Neuronal stem cell (in vitro differentiated cells): ENCODE measurements around the gene PPP2R2B.

ENCODE experiments used
- DNase-seq: peaks from one replicate; pipeline ENCODE4 v3.0.0-alpha.2; 2013; ENCODE audit warnings: low spot score
- H2AFZ ChIP-seq: one replicate; pipeline ENCODE4 v1.6.1; 2013; ENCODE audit warnings: mild to moderate bottlenecking, low read length, inconsistent platforms
- H2AK5ac ChIP-seq: 2 replicates; pipeline ENCODE4 v1.6.1; 2013; ENCODE audit warnings: low read depth, mild to moderate bottlenecking, inconsistent platforms, low read length, moderate library complexity, mixed read lengths
- H2BK120ac ChIP-seq: 2 replicates; pipeline ENCODE4 v1.6.1; 2013; ENCODE audit warnings: low read depth, mild to moderate bottlenecking, inconsistent platforms, low read length, moderate library complexity, mixed read lengths
- H2BK12ac ChIP-seq: one replicate; pipeline ENCODE4 v1.6.1; 2013; ENCODE audit warnings: low read length, inconsistent platforms
- H2BK15ac ChIP-seq: 2 replicates; pipeline ENCODE4 v1.6.1; 2013; ENCODE audit warnings: mild to moderate bottlenecking, low read length, inconsistent platforms, mixed read lengths
- H2BK5ac ChIP-seq: one replicate; pipeline ENCODE4 v1.6.1; 2013; ENCODE audit warnings: inconsistent platforms, mild to moderate bottlenecking, low read length, moderate library complexity
- H3K14ac ChIP-seq: one replicate; pipeline ENCODE4 v1.6.1; 2013; ENCODE audit warnings: low read length, inconsistent platforms
- H3K18ac ChIP-seq: 2 replicates; pipeline ENCODE4 v1.6.1; 2013; ENCODE audit warnings: low read length, inconsistent platforms
- H3K23ac ChIP-seq: 2 replicates; pipeline ENCODE4 v1.6.1; 2013; ENCODE audit warnings: low read depth, mild to moderate bottlenecking, mixed read lengths, low read length, inconsistent platforms; ENCODE audit not compliant: poor library complexity
- H3K27ac ChIP-seq: replicated peaks from 3 replicates; pipeline ENCODE4 v1.5.1; 2013; ENCODE audit warnings: low read length, inconsistent platforms
- H3K27me3 ChIP-seq, 3 experiments: 2 replicates each; pipeline ENCODE4 v1.6.1; 2013; ENCODE audit warnings: low read length in 3 of 3, mild to moderate bottlenecking in 2 of 3, inconsistent platforms in 1 of 3, low read depth in 1 of 3, mixed read lengths in 1 of 3, moderate library complexity in 1 of 3; ENCODE audit not compliant: control insufficient read depth in 3 of 3, insufficient read depth in 3 of 3
- H3K36me3 ChIP-seq, 2 donors: replicated peaks in 1 of 2; 2 replicates each; pipeline ENCODE4 v1.6.1; 2013; ENCODE audit warnings: low read length in 2 of 2; ENCODE audit not compliant: control insufficient read depth in 2 of 2, insufficient read depth in 2 of 2
- H3K4ac ChIP-seq: 2 replicates; pipeline ENCODE4 v1.6.1; 2013; ENCODE audit warnings: inconsistent platforms, mild to moderate bottlenecking, low read length, moderate library complexity
- H3K4me1 ChIP-seq, 2 donors: 1 replicate in 1 of 2; 2 replicates in 1 of 2; pipeline ENCODE4 v1.6.1; 2013; ENCODE audit warnings: low read length in 2 of 2, low read depth in 1 of 2; ENCODE audit not compliant: control insufficient read depth in 2 of 2, insufficient read depth in 1 of 2
- H3K4me2 ChIP-seq: one replicate; pipeline ENCODE4 v1.6.1; 2013; ENCODE audit warnings: mild to moderate bottlenecking, low read length, inconsistent platforms; ENCODE audit not compliant: insufficient read depth, poor library complexity, severe bottlenecking
- H3K4me3 ChIP-seq, 2 donors: 2 replicates each; pipeline ENCODE4 v1.5.1; 2013; ENCODE audit warnings: low read length in 2 of 2, mild to moderate bottlenecking in 2 of 2, inconsistent platforms in 1 of 2, moderate library complexity in 1 of 2
- H3K79me1 ChIP-seq: one replicate; pipeline ENCODE4 v1.6.1; 2013; ENCODE audit warnings: low read depth, mild to moderate bottlenecking, inconsistent platforms, low read length, moderate library complexity
- H3K9ac ChIP-seq: one replicate; pipeline ENCODE4 v1.6.1; 2013; ENCODE audit warnings: mild to moderate bottlenecking, low read depth, low read length, inconsistent platforms; ENCODE audit not compliant: poor library complexity
- H3K9me3 ChIP-seq, 2 donors: replicated peaks in 1 of 2; 2 replicates each; pipeline versions ENCODE3 to v1.6.1; 2013; ENCODE audit warnings: low read length in 2 of 2, mild to moderate bottlenecking in 2 of 2, inconsistent platforms in 1 of 2, low read depth in 1 of 2, mixed read lengths in 1 of 2, moderate library complexity in 1 of 2; ENCODE audit not compliant: control insufficient read depth in 2 of 2, insufficient read depth in 1 of 2
- H4K8ac ChIP-seq: one replicate; pipeline ENCODE4 v1.6.1; 2013; ENCODE audit warnings: low read depth, mild to moderate bottlenecking, inconsistent platforms, low read length, moderate library complexity
- H4K91ac ChIP-seq: one replicate; pipeline ENCODE4 v1.6.1; 2013; ENCODE audit warnings: low read length, low read depth, mild to moderate bottlenecking, inconsistent platforms; ENCODE audit not compliant: poor library complexity
- WGBS, 2 donors: extraction: QIAGEN DNeasy Blood & Tissue Kit; methylation state at CpG; one replicate each; pipeline ENCODE4 v1.1.7; 2013; ENCODE audit warnings: missing lambda C conversion rate in 2 of 2, mixed read lengths in 1 of 2; ENCODE audit not compliant: insufficient read length in 2 of 2, insufficient replicate concordance in 1 of 2; ENCODE audit errors: extremely low coverage in 2 of 2; 5-methylcytosine and 5-hydroxymethylcytosine counted together

The PPP2R2B gene

GRCh38 chr5:146623009-146623408 lies 255.5 kb downstream of the PPP2R2B start:
- H4K8ac ChIP-seq = no peak overlapping the region
- no peak overlapping the region for H3K23ac ChIP-seq
- no peak for DNase-seq
- no CpG with 5 or more reads among the region's 5 CpGs for WGBS, 2 donors
- no peak overlapping the region for H4K91ac ChIP-seq
- H2BK12ac ChIP-seq = no peak overlapping the region
- no peak overlapping the region for H3K4ac ChIP-seq
- H2BK5ac ChIP-seq = no peak overlapping the region
- H3K36me3 ChIP-seq = no peaks in the 10 kb centered on the region
- H3K27ac ChIP-seq = no peak overlapping the region
- H2BK15ac ChIP-seq = no peak overlapping the region
- H3K27me3 ChIP-seq = no peaks in the 10 kb centered on the region
- peaks cover 12 to 14% of the 10 kb centered on the region in 2 donors for H3K4me1 ChIP-seq
- H3K4me3 ChIP-seq = no peak overlapping the region
- H2AFZ ChIP-seq = no peak overlapping the region
- H3K14ac ChIP-seq = no peak overlapping the region
- no peak overlapping the region for H2AK5ac ChIP-seq
- H3K18ac ChIP-seq = no peak overlapping the region
- no peaks in the 10 kb centered on the region for H3K9me3 ChIP-seq
- no peak overlapping the region for H3K4me2 ChIP-seq
- H3K79me1 ChIP-seq = peaks cover 2% of the 10 kb centered on the region
- no peak overlapping the region for H3K9ac ChIP-seq
- H2BK120ac ChIP-seq = no peak overlapping the region

GRCh38 chr5:146622391-146622790 lies 256.2 kb downstream of the PPP2R2B start:
- no peaks in the 10 kb centered on the region for H3K9me3 ChIP-seq
- H3K27ac ChIP-seq = no peak overlapping the region
- no peak overlapping the region for H3K4me3 ChIP-seq
- no peak overlapping the region for H2BK5ac ChIP-seq
- no peak for DNase-seq
- no peak overlapping the region for H3K4me2 ChIP-seq
- H2AK5ac ChIP-seq = no peak overlapping the region
- no peak overlapping the region for H3K14ac ChIP-seq
- no peak overlapping the region for H2BK120ac ChIP-seq
- no peak overlapping the region for H3K23ac ChIP-seq
- H2BK15ac ChIP-seq = no peak overlapping the region
- no peak overlapping the region for H2AFZ ChIP-seq
- H3K79me1 ChIP-seq = peaks cover 2% of the 10 kb centered on the region
- H3K4ac ChIP-seq = no peak overlapping the region
- no peak overlapping the region for H3K18ac ChIP-seq
- peaks cover 12 to 14% of the 10 kb centered on the region in 2 donors for H3K4me1 ChIP-seq
- WGBS, 2 donors = no CpG with 5 or more reads among the region's 1 CpG
- H4K91ac ChIP-seq = no peak overlapping the region
- H2BK12ac ChIP-seq = no peak overlapping the region
- no peaks in the 10 kb centered on the region for H3K36me3 ChIP-seq
- H4K8ac ChIP-seq = no peak overlapping the region
- no peak overlapping the region for H3K9ac ChIP-seq
- no peaks in the 10 kb centered on the region for H3K27me3 ChIP-seq

- peak overlapping the region; percentile 49 for H2AFZ ChIP-seq
- peak overlapping the region; percentile 85 for H3K9ac ChIP-seq
- no CpG with 5 or more reads among the region's 5 CpGs for WGBS, 2 donors
- peaks cover 12 to 14% of the 10 kb centered on the region in 2 donors for H3K4me1 ChIP-seq
- H3K9me3 ChIP-seq = no peaks in the 10 kb centered on the region
- H2BK12ac ChIP-seq = no peak overlapping the region
- peak overlapping the region; percentile 76 for H3K18ac ChIP-seq
- no peak overlapping the region for H3K23ac ChIP-seq
- no peak overlapping the region for H3K4me2 ChIP-seq
- no peak overlapping the region for H4K8ac ChIP-seq
- peak overlapping the region; percentile 61 for H4K91ac ChIP-seq
- no peaks in the 10 kb centered on the region for H3K36me3 ChIP-seq
- peak overlapping the region; percentile 24 for H3K27ac ChIP-seq
- DNase-seq = peak; percentile 12
- peak overlapping the region; percentile 99 for H3K14ac ChIP-seq
- H2BK120ac ChIP-seq = no peak overlapping the region
- H2BK5ac ChIP-seq = no peak overlapping the region
- peak overlapping the region; percentile 91 for H2AK5ac ChIP-seq
- no peak overlapping the region for H2BK15ac ChIP-seq
- peak overlapping the region in 1 of 2 donors; percentile 0 for H3K4me3 ChIP-seq
- H3K27me3 ChIP-seq = no peaks in the 10 kb centered on the region
- no peak overlapping the region for H3K4ac ChIP-seq
- peaks cover 2% of the 10 kb centered on the region for H3K79me1 ChIP-seq
These were observed 257.9 kb downstream of the PPP2R2B start for GRCh38 chr5:146620669-146621051.

- peaks cover 12 to 14% of the 10 kb centered on the region in 2 donors for H3K4me1 ChIP-seq
- H2AK5ac ChIP-seq = no peak overlapping the region
- H3K27ac ChIP-seq = peak overlapping the region; percentile 20
- no peak overlapping the region for H2BK5ac ChIP-seq
- H3K4ac ChIP-seq = no peak overlapping the region
- H3K27me3 ChIP-seq = no peaks in the 10 kb centered on the region
- H3K9me3 ChIP-seq = no peaks in the 10 kb centered on the region
- no peak overlapping the region for H2BK12ac ChIP-seq
- peak overlapping the region; percentile 49 for H2AFZ ChIP-seq
- DNase-seq = no peak
- H3K36me3 ChIP-seq = no peaks in the 10 kb centered on the region
- no peak overlapping the region for H3K14ac ChIP-seq
- H3K18ac ChIP-seq = no peak overlapping the region
- WGBS, 2 donors = no CpG with 5 or more reads among the region's 10 CpGs
- H3K9ac ChIP-seq = no peak overlapping the region
- H3K4me2 ChIP-seq = no peak overlapping the region
- peaks cover 2% of the 10 kb centered on the region for H3K79me1 ChIP-seq
- no peak overlapping the region for H4K91ac ChIP-seq
- no peak overlapping the region for H2BK120ac ChIP-seq
- no peak overlapping the region for H3K4me3 ChIP-seq
- no peak overlapping the region for H3K23ac ChIP-seq
- H2BK15ac ChIP-seq = no peak overlapping the region
- H4K8ac ChIP-seq = no peak overlapping the region
These were observed 258.4 kb downstream of the PPP2R2B start for GRCh38 chr5:146620031-146620668.
